IPS-18c (cell line): ENCODE measurements around the gene GALR2.

Source experiments
- H3K4me3 ChIP-seq: 2 replicates; pipeline ENCODE4 v1.7.0; 2013; ENCODE audit warnings: low read depth, mild to moderate bottlenecking, low read length, moderate library complexity; ENCODE audit not compliant: insufficient read depth
- H3K9me3 ChIP-seq: one replicate; pipeline ENCODE4 v1.6.1; 2013; ENCODE audit warnings: mild to moderate bottlenecking, low read length, moderate library complexity; ENCODE audit not compliant: control insufficient read depth, insufficient read depth

The GALR2 gene

DNA sequence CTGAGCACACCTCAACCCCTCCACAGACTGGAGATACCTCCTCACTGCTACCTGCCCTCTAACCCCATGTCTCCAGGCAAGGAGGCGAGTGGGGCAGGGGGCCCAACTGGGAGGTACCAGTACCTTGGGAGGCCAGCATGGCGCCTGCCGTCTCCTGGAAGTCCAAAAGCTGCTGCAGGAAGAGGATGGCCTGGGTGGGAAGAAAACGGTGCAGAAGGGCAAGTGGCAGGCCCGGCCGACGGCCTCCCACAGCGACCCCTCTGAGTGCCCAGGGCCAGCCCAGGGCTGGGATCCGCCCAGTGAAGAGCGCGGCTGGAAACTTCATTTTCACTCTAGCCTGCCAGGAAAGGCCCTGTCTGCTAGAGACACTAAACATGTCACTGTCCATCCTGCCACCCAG, 12.9 kb downstream of the GALR2 start:
- Histone ChIP-seq H3K4me3 (no peak overlapping the region), H3K9me3 (no peaks in the 10 kb centered on the region)

DNA sequence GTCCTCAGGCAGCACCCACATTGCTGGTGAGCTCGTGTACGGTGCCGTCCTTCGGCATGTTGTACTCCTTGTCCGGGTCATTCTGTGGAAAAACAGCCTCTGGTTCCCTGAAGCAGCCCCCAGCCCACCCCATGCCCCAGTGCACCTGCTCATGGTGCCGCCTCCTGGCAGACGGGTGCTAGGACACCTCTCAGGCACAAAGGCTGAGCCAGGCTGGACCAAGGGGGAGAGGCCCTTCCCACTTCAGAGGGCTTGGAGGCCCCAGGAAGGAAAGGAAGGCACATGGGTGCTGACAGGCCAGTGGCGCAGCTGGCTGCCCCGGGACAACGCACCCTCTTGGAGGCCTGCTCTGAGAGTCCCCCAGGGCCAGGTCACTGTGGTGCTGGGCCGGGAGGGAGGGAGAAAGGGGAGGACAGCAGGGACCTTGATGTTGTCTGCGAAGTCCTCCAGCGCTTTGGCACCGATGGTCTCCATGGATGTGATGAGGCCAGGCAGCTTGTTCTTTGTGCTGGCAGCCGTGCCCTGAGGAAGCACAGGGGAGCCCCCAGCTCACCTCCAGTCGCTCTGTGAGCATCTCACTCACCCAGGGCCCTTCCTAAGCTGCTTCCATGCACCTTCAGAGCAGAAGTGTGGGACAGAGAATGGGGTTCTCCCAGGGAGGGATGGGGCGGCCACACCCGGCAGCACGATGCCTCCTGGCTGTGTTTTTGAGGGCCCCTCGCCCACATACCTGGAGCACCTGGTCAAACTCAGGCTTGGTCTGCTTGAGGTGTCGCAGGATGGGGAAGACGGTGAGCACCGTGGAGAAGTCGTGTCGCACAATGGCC, 13.7 kb downstream of the GALR2 start:
- Histone ChIP-seq H3K9me3 (no peaks in the 10 kb centered on the region), H3K4me3 (no peak overlapping the region)

DNA sequence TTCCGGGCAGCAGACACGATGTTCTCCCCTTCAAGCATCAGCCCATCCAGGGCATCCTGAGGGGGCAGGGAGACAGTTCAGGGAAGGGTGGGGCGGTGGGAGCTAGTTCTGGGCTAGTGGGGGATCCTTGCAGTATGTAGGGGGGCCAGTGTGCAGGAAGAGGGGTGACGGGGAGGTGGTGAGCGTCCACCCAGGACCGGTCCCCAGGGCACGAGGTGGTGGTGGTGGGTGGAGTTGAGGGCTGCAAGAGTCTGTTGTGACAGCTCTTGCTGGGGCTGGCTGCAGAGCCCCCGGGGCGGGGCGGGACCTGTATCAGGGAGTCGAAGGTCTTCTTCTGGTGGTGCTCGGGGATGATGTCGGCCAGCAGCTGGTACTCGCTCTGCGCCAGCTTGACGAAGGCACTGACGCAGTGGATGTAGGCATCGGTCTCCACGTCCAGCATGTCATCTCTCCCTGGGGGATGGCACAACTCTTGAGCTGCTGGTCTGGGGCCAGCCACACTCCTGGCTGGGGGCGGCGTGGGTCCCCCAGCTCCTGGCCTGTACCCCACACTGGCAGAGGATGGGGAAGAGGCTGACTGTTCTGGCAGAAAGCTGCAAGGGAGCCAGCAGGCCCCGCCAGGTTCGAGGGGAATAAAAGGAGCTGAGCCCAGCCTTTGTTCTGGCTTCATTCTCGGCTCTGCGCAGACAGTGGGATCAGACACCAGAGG, 14.4 kb downstream of the GALR2 start:
- Histone ChIP-seq H3K4me3 (no peak overlapping the region), H3K9me3 (no peaks in the 10 kb centered on the region)

DNA sequence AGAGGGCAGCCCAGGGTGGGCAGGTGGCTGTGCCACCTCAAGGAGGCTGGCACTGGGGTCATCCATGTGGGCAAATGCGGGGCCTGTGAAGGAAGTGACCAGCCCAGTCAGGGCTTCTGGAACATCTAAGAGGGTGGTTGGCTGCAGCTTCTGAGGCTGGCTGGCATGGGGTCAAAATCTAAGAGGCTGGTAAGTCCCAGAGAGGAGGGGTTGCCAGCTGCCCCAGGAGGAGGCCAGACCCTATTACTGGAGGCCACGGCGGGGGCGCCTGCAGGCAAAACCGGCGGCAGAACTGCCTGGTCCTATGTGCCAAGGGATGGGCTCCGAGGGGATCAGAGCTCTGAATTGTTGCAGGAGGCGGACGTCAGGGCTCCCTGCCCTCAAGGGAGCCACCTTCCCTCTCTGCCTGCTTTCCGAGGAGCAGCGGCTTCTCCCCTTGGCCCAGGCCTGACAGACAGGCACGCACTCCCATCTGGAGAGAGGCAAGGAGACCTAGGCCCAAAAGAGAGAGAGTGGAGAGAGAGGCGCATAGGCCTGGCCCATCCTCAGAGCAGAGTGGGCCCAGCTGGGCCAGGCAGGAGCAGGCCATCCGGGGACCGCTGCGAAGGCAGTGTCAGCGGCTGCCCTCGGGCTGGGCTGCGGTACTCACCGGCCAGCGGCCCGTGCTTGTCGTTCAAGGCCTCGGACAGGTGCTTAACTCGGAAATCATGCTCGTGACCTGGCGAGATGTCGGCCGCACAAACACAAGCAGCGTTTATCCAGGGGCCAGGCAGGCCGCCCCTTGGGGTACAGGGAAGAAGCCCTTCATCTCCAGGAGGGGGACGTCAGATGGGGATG, 15.3 kb downstream of the GALR2 start:
- H3K4me3 ChIP-seq: no peak overlapping the region
- H3K9me3 ChIP-seq: no peaks in the 10 kb centered on the region

DNA sequence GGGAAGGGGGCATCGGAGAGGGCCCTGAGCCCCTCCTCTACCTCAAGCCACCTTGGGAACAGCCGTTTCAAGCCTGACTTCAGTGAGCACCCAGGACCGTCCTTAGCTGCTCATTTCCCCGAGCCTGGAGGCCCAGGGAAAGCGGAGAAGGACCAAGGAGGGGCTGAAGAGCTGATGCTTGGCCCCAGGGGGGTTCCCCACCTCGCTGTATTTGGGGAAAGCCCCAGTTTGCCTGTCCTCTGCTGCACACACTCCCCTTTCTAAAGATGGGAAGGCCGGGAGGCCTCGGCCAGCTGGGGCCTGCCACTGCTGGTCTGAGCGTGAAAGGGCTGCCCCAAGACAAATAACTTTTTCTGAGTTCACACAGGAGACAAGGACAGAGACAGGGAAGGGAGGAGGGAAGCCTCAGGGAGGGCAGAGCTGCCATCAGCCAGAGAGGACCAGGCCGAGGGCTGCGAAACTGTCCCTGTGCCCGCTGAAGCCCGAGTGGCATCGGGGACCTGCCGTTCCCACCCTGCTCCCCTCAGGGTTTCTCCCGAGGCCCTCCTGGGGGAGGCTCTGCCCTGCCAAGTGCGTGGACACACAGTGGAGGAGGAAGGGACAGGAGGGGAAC, 16.0 kb downstream of the GALR2 start:
- no peak overlapping the region for H3K4me3 ChIP-seq
- no peaks in the 10 kb centered on the region for H3K9me3 ChIP-seq

DNA sequence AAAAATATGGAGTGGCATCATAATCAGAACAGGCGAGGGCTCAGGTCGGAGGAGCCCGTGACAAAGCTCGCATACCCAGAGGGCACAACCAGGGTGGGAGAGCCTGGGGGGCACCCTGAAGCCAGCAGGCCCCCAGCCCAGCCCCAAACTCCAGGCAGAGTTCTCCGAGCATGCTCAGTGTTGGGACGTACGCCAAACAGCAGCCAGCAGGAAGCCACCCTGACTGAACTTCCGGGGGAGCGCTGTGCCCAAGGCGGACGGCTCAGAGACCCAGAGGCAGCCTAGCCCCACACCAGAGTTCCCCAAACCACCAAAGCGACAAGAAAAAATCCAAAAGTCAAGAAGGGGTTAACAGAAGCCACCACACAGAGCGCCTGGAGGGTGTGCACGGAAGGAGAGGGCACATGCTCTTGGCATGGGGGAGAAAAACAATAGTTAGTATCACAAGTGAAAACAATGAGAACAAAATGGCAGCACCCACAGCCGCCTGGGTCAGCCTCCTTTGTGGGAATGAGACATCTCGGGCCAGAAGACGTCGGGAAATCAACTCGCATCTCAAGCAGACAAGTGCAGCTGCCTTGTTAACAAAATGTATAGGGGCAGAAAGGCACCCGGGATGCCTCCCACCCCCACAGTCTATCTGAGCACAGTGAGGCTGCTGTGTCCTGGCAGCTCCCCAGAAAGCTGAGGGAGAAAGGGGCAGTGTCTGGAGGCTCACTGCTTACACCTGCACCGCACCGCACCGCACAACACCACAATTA, 17.1 kb downstream of the GALR2 start:
- Histone ChIP-seq H3K9me3 (no peaks in the 10 kb centered on the region), H3K4me3 (no peak overlapping the region)

DNA sequence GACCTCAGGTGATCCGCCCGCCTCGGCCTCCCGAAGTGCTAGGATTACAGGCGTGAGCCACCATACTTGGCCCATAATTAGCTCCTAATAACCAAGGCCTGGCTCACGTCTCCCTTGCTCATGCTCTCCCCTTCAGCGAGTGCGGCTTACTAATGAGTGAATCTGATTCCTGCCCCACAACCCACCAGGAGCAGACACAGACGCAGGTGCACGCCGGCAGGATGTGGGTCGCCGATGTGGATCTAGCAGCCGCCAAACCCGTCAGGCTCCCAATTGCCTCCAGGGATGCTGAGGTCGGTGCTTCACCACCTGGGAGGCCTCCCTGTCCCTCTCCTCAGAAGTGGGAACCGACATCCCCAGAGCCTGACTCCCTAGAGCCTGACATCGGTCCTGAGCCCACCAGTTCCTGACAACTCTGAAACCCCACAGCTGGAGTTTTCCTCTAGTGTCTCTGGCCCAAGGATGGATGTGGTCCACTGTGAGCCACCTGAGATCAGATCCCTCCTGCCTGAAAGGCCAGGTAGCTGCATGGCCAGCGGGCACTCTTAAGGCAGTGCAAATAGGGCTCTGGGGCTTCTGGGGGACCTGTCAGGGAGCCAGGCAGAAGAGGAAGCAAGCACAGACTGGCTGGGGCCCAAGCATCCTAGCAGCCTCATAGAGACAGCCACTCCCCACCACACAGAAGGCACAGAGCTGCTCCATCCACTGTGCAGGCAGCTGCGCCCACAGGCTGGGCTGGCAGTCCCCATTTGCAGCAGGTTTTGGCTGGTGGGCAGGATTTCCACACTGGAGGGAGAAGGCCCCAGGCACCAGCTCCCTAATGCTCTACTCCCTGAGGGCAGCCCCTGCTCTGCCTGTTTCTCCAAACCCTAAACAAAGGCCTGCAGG, 18.2 kb downstream of the GALR2 start:
- Histone ChIP-seq H3K4me3 (no peak overlapping the region), H3K9me3 (no peaks in the 10 kb centered on the region)

DNA sequence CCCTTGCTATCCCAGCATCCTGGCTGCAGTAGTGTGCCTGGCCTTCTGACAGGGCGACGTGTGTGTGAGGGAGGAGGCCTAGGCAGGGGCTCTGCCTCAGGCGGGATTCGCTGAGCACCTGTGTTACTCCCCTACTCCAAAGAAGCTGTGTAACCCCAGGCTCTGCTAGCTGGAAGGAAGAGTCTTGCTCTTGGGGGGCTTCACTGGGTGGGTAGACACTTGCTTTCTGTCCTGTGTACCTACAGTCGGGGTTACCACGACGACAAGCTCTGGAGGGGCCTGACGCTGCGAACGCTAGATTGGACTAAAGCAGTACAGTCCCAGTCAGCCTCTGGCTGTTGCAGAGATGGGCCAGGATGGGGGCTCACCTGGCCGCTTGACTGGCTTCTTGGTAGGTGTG, 19.5 kb downstream of the GALR2 start:
- Histone ChIP-seq H3K9me3 (no peaks in the 10 kb centered on the region), H3K4me3 (no peak overlapping the region)

DNA sequence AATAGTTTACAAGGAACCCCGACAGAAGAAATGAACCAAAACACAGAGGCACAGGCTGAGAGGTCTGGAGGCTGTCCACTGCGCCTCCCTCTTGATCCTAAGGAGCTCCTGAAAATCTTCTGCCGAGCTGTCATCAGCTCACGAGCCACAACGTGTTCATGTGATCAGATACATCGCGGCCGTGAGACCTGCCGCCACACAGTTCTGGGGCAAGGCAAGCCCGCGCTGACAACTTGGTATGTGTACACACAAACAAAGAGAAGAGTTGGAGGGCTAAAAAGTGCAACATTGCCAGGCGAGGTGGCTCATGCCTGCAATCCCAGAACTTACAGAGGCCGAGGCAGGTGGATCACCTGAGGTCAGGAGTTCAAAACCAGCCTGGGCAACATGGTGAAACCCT, 21.4 kb downstream of the GALR2 start:
- no peaks in the 10 kb centered on the region for H3K9me3 ChIP-seq
- H3K4me3 ChIP-seq: no peak overlapping the region

DNA sequence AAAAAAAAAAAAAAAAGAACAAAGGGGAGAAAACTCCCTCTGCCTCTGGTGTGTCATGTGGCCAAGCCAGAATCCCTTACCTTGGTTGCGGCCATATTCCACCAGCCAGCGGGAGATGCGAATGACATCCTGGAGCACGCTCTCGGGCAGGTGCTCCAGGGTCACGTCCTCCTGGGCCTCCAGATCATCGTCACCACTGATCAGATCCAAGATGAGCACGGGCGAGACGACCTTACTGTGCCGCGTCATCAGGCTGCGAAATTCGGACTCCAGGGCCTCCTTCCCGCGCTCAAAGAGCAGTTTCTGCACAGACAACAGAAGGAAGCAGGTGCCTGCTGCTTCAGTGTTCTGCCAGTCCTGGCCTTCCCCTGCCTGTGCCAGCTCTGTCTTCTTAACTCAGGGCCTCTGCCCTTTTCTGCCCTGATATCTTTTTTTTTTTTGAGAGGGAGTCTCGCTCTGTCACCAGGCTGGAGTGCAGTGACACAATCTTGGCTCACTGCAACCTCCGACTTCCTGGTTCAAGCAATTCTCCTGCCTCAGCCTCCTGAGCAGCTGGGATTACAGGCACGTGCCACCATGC, 23.2 kb downstream of the GALR2 start:
- Histone ChIP-seq H3K4me3 (no peak overlapping the region), H3K9me3 (no peaks in the 10 kb centered on the region)

DNA sequence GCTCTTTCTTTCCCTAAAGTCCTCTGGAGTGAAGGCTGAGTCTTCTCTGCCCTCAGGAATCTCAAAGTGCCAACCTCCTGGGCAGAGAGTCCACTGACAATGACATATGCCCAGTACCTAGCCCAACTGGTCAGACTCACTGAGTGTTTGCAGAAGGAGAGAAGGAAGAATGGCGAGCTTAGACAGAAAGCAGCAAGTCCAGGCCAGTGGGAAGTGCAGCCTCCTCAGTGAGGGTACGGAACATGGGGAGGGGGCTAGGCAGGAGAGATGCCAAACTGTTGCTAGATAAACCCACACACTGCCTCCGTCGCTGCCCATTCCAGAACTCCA, 28.3 kb downstream of the GALR2 start:
- H3K4me3 ChIP-seq: peak overlapping the region; percentile 70
- no peaks in the 10 kb centered on the region for H3K9me3 ChIP-seq

DNA sequence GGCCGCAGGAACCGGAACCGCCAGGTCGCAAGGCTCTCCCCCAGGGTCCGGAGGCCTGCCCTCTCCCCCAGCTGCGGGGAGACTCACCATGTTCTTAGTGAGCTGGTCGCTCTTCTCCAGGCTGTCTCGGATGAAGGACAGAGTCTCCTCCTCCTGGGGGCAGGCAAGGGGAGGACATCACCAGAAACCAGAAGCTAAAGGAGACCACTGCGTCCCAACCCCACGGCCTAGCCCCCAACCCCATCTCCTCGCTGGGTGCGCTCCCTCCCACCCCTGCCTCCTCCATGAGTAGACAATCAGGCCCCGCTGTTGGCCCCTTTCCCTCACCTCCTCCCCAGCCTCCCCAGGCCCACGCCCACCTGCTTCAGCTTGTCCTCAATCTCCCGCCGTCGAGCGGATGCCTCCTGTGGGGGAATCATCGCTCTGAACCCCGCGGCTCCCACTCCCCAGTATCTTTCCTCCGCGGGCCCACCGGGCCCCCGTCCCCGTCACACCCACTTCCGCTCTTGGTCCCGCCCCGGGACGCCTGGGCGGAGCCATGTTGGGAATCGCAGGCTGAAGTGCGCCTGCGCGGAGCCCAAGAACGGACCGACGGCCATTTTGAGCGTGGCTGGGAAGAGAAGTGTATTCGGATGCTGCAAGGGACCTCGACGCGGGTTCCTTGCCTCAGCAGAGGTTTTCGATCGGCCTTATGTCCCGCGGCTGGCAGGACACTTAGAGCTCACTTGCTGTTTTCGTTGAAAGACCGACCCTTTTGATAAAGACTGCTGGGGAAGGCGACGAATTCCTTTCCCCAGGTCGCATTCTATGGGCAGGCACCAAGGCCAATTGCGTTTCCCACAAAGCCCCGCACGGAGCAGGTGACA, 28.9 kb downstream of the GALR2 start, which contains the start of gene EXOC7:
Gene EXOC7, minus strand, starts transcription at position 514 of the 866 bp plus-strand sequence. Its CDS starts 95 bp downstream, at position 419.
- peak within 1 kb of the TSS; percentile 70 for H3K4me3 ChIP-seq
- H3K9me3 ChIP-seq: no peaks in the 10 kb centered on the region

DNA sequence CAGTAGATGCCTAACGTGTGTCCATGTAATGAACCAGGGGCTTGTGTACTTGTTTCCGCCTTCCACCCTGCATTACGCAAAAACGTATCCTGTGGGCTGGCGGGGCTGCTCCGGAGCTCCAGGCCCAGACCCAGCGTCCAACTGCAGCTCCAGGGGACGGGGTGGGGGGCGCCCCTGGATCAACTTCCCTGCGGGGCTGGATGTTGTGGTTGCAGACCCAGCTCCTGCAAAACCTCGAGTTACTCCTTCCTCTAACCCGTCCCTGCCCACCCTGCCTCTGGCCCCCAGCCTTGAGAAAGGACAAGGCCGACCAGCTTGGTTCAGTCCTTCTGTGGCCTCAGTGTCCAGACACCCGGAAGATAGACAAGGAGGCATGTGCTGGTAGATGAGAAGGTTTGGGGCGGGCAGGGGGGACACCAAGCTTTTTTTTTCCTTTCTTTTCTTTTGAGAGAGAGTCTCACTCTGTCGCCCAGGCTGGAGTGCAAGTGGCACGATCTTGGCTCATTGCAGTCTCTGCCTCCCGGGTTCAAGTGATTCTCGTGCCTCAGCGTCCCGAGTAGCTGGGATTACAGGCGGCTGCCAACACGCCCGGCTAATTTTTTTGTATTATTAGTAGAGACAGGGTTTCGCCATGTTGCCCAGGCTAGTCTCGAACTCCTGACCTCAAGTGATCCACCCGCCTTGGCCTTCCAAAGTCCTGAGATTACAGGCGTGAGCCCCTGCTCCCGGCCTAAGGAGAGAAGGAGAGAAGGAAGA, 29.7 kb downstream of the GALR2 start:
- Histone ChIP-seq H3K4me3 (peak overlapping the region; percentile 70), H3K9me3 (no peaks in the 10 kb centered on the region)

DNA sequence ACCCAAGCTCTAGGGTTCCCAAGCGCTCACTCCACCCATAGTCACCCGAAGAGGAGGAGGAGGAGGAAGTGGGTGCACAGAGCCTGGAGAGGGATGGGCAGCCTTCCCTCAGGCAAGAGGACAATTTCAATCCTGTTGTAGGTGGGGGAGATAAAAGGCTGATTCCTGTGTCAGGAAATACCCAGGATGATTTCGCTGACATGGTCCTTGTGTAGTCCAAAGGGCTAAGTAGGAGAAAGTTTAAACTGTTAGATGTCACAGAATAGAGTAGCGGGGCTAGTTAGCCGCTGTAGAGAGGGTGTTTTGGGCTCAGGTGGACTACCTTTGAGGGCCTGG, 30.3 kb downstream of the GALR2 start:
- H3K4me3 ChIP-seq: no peak overlapping the region
- no peaks in the 10 kb centered on the region for H3K9me3 ChIP-seq
